Measurements from ENCODE around the gene ALG10B.
A peak's percentile ranks its signal among the peaks of the same experiment; 100 is the strongest.
"Not testable (repeated sequence)": the region's sequence is repeated elsewhere in the genome, so short reads cannot be mapped to it uniquely, and the experiment has no call there.

The ALG10B gene

GRCh38 chr12:38316391-38317129 is at the start of gene ALG10B:
TSS of gene ALG10B (plus strand) at chr12:38316774. CDS start at chr12:38316894, 120 bp downstream.
- DNase-seq: peak; percentile 75

GRCh38 chr12:38268612-38269011 is 48.0 kb upstream of the ALG10B start:
- DNase-seq: no peak

GRCh38 chr12:38269897-38270296 is 46.7 kb upstream of the ALG10B start:
- DNase-seq: no peak

- no peak for DNase-seq
Observed at GRCh38 chr12:38279756-38280155, 36.8 kb upstream of the ALG10B start.

- no peak for DNase-seq
Observed at GRCh38 chr12:38282886-38283285, 33.7 kb upstream of the ALG10B start.

- no peak for DNase-seq
Observed at GRCh38 chr12:38289396-38289795, 27.2 kb upstream of the ALG10B start.

- DNase-seq: no peak
Observed at GRCh38 chr12:38291160-38291559, 25.4 kb upstream of the ALG10B start.

- DNase-seq: not testable (repeated sequence)
Observed at GRCh38 chr12:38302972-38303371, 13.6 kb upstream of the ALG10B start.

- DNase-seq: not testable (repeated sequence)
Observed at GRCh38 chr12:38321966-38322365, 5.4 kb downstream of the ALG10B start.

- DNase-seq: no peak
Observed at GRCh38 chr12:38324912-38325311, 8.3 kb downstream of the ALG10B start.

GRCh38 chr12:38327356-38327755 is 10.8 kb downstream of the ALG10B start:
- DNase-seq: no peak

- DNase-seq: peak; percentile 26
Observed at GRCh38 chr12:38328306-38328895, 11.8 kb downstream of the ALG10B start.

- DNase-seq: not testable (repeated sequence)
Observed at GRCh38 chr12:38330414-38330813, 13.8 kb downstream of the ALG10B start.

GRCh38 chr12:38332814-38333213 is 16.2 kb downstream of the ALG10B start:
- DNase-seq: no peak

- no peak for DNase-seq
Observed at GRCh38 chr12:38342444-38342843, 25.9 kb downstream of the ALG10B start.

GRCh38 chr12:38343256-38343655 is 26.7 kb downstream of the ALG10B start:
- not testable (repeated sequence) for DNase-seq

GRCh38 chr12:38343916-38344315 is 27.3 kb downstream of the ALG10B start:
- not testable (repeated sequence) for DNase-seq

- no peak for DNase-seq
Observed at GRCh38 chr12:38350342-38351174, 34.0 kb downstream of the ALG10B start.

- DNase-seq: not testable (repeated sequence)
Observed at GRCh38 chr12:38351175-38351508, 34.6 kb downstream of the ALG10B start.

- DNase-seq: no peak
Observed at GRCh38 chr12:38367506-38367905, 50.9 kb downstream of the ALG10B start.

GRCh38 chr12:38370311-38370710 is 53.7 kb downstream of the ALG10B start:
- no peak for DNase-seq

GRCh38 chr12:38373784-38374183 is 57.2 kb downstream of the ALG10B start:
- DNase-seq: no peak

GRCh38 chr12:38374751-38375150 is 58.2 kb downstream of the ALG10B start:
- no peak for DNase-seq
